ENCODE data around the gene NRXN3. TPM values are rescaled to one million over a fixed set of nuclear protein-coding genes. Genes with fewer than 3 reads are reported as not detected.

NRXN3 gene
- total RNA-seq, 1 donor from 2014 or later, result 0.60 TPM

- ATAC-seq, result no peak
Measured at GRCh38 chr14:79383475-79383874, 1213.3 kb downstream of the NRXN3 start.

- ATAC-seq, result no peak
Measured at GRCh38 chr14:79395061-79395460, 1224.9 kb downstream of the NRXN3 start.

- ATAC-seq, result no peak
Measured at GRCh38 chr14:79404874-79405511, 1234.8 kb downstream of the NRXN3 start.

GRCh38 chr14:79405512-79405910 lies 1235.3 kb downstream of the NRXN3 start:
- ATAC-seq, result no peak

GRCh38 chr14:79407572-79407971 lies 1237.4 kb downstream of the NRXN3 start:
- ATAC-seq, result no peak

- ATAC-seq, result no peak
Measured at GRCh38 chr14:79408696-79409095, 1238.5 kb downstream of the NRXN3 start.

- ATAC-seq, result no peak
Measured at GRCh38 chr14:79411403-79412174, 1241.4 kb downstream of the NRXN3 start.

- ATAC-seq, result no peak
Measured at GRCh38 chr14:79412822-79413221, 1242.6 kb downstream of the NRXN3 start.

GRCh38 chr14:79413734-79414428 lies 1243.7 kb downstream of the NRXN3 start:
- ATAC-seq, result no peak

GRCh38 chr14:79415726-79416125 lies 1245.6 kb downstream of the NRXN3 start:
- ATAC-seq, result no peak

- no peak for ATAC-seq
Measured at GRCh38 chr14:79417961-79418360, 1247.8 kb downstream of the NRXN3 start.

GRCh38 chr14:79418649-79419415 lies 1248.7 kb downstream of the NRXN3 start:
- no peak for ATAC-seq

GRCh38 chr14:79419571-79420327 lies 1249.6 kb downstream of the NRXN3 start:
- ATAC-seq, result no peak

GRCh38 chr14:79420725-79421124 lies 1250.6 kb downstream of the NRXN3 start:
- ATAC-seq, result no peak

GRCh38 chr14:79421811-79422210 lies 1251.6 kb downstream of the NRXN3 start:
- no peak for ATAC-seq

- no peak for ATAC-seq
Measured at GRCh38 chr14:79424462-79424861, 1254.3 kb downstream of the NRXN3 start.

- no peak for ATAC-seq
Measured at GRCh38 chr14:79426103-79426755, 1256.1 kb downstream of the NRXN3 start.

- ATAC-seq, result no peak
Measured at GRCh38 chr14:79432640-79433039, 1262.5 kb downstream of the NRXN3 start.

- no peak for ATAC-seq
Measured at GRCh38 chr14:79436335-79436734, 1266.2 kb downstream of the NRXN3 start.

- no peak for ATAC-seq
Measured at GRCh38 chr14:79437951-79438350, 1267.8 kb downstream of the NRXN3 start.

GRCh38 chr14:79438696-79439342 lies 1268.6 kb downstream of the NRXN3 start:
- no peak for ATAC-seq
